KOPT-K1 (cell line): ENCODE data around the gene MED14.

Source experiments
- H3K27ac ChIP-seq: fragments of 200-600 bp; sonication (generic); 2 replicates; pipeline ENCODE4 v1.5.1; 2016; ENCODE audit warnings: antibody characterized with exemption, mild to moderate bottlenecking, low read depth, low read length; ENCODE audit not compliant: poor library complexity, severe bottlenecking
- H3K36me3 ChIP-seq: fragments of 200-600 bp; sonication (generic); 2 replicates; pipeline ENCODE4 v1.5.1; 2017; ENCODE audit warnings: antibody characterized with exemption, mild to moderate bottlenecking, low read length, moderate library complexity; ENCODE audit not compliant: insufficient read depth
- H3K9me3 ChIP-seq: fragments of 200-600 bp; sonication (generic); 2 replicates; pipeline ENCODE4 v1.5.1; 2017; ENCODE audit warnings: antibody characterized with exemption, low read length, mild to moderate bottlenecking; ENCODE audit not compliant: insufficient read depth, poor library complexity, severe bottlenecking

MED14 gene

DNA sequence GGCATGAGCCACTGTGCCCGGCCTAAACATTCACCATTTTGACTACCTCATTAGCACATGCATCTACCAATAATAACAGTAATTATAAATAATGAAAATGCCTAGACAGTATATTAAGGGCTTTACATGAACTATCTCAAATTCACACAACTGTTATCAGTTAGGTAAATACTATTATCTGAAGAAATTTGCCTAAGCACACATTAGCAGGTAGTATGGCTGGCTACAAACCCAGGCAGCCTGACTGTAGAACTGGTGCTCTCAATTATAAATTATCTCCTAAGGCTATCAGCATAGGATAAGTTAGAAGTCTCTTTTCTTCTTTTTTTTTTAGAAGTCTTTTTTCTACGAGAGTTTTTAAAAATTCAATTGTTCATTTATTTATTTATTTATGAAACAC, 73.9 kb downstream of the MED14 start:
- Histone ChIP-seq H3K9me3 (no peaks in the 10 kb centered on the region), H3K36me3 (peaks cover 83% of the 10 kb centered on the region), H3K27ac (no peak overlapping the region)

DNA sequence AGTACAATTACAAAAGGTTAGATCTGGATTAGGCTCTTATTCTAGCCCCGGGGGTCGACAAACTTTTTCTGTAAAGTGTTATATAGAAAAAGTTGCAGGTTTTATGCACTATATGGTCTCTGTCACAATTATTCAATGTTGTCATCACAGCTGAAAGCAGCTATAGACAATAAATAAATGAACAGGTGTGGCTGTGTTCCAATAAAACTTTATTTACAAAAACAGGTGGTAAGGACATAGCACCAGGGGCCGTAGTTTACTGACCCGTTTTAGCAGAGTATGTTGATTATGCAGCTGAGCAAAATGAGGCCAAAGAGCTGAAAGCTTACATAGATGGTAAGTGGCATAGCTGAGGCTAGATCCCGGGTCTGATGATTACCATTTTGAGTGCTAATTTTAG, 75.0 kb downstream of the MED14 start:
- no peak overlapping the region for H3K27ac ChIP-seq
- H3K36me3 ChIP-seq, result peaks cover 79% of the 10 kb centered on the region
- H3K9me3 ChIP-seq, result no peaks in the 10 kb centered on the region

DNA sequence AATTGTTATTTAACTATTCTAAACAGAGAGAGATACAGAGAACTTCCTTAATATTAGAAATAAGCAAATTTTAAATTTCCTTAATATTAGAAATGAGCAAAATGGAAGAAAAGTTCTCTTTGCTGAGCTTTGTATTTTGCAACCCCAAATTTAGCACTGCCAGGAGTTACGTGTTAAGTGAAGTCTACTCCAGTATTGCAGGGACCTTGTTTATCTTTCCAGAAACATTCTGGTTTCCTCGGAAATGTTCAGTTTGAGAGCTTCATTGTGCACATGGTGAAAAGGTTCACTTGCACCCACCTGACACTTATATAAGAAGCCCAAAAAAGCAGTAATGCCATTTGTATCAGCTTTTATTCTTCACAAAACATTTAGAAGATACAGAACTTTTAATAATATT, 81.8 kb downstream of the MED14 start:
- peaks cover 69% of the 10 kb centered on the region for H3K36me3 ChIP-seq
- H3K27ac ChIP-seq, result no peak overlapping the region
- H3K9me3 ChIP-seq, result no peaks in the 10 kb centered on the region

DNA sequence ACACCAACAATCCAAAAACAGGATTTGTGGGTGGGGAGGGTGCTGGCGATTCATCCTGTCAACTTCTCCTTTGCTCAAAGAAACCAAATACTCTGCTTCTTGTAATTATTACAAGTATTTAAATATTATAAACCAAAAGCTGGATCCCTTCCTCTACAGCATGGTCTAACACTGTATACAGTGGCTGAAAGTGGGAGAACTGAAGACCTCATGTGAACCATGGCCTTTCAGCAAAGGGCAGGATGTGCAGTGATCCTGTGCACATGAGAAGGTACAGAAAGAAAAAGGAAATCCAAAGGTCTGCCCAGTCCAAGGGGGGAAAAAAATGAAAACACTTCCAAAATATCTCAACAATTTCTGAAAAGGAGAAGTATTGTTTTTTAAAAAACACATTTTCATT, 82.7 kb downstream of the MED14 start:
- Histone ChIP-seq H3K9me3 (no peaks in the 10 kb centered on the region), H3K27ac (no peak overlapping the region), H3K36me3 (peaks cover 64% of the 10 kb centered on the region)

DNA sequence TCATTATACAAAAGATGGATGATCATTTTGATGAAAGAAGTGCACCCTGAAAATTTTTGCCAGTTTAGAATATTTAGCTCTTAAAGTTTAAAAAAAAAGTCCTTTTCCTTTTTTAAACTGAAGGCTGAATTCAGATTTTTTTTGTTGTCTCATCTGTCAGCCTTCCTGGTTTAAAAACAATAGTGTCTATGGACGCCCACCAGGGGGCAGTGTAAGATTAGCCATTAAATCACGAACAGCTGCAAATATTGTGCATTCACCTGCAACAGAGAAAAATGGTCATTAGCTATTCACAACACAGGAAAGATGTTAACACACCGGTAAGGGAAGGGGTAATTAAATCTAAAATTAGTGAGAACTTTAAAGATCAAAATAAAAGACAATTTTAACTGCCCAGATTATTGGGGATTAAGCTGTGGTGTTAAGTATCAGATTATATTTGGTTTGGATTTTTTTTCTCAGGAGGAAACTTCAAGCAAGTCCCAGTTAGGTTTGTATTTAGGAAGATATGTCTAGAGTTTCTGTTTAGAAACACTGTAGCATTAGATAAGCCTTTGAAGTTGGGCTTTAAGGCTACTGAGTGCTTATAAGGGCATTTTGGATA, 83.6 kb downstream of the MED14 start:
- no peaks in the 10 kb centered on the region for H3K9me3 ChIP-seq
- H3K36me3 ChIP-seq, result peaks cover 55% of the 10 kb centered on the region

DNA sequence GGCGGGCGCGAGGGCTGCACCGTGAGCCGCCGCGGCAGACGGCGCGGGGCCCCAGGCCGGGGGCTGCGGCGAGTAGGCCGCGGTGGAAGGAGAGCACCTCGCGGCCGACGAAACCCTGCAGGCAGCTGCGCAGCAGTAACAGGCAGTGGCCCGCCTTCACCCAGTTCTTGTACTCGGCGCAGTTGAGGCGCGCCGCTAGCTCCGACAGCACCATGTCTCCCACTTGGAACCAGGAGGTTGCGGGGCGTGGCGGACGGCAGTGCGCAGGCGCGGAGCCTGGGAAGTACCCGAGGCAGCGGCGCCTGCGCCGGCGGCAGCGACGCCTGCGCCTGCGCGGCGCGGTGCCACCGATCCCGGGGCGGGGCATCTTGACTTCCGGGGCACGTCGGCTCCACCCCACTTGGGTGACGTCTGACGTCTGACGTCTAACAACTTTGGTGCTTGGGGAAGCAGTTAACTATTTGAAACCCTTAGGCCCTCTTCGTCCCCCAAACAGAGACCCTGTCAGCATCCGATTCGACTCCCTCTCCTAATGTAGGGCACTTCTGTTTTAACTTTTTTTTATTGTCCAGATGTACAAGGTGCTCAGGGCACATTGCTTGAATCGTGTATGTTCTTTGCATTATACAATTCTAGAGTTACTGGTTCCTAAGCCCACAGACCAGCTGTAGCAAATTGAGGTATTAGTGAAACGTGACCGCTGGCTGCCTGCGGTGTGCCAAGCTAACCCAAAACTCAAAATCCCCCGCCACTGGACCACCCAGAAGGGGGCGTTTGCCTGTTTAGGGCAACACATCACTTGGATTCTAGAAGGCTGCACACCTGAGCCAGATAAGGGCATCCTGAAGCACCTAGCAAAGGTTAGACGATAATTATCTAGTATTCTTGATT, 87.8 kb downstream of the MED14 start, which contains the start of gene CXorf38:
TSS of gene CXorf38 (minus strand) at position 255 of the 891 bp plus-strand sequence. CDS start at position 214, 41 bp downstream.
- H3K27ac ChIP-seq, result peak within 1 kb of the TSS; percentile 68
- H3K9me3 ChIP-seq, result no peaks in the 10 kb centered on the region
- peaks cover 23% of the 10 kb centered on the region for H3K36me3 ChIP-seq

More for the DNA sequence above, 83.6 kb downstream of the MED14 start:
- no peak overlapping the region for H3K27ac ChIP-seq

DNA sequence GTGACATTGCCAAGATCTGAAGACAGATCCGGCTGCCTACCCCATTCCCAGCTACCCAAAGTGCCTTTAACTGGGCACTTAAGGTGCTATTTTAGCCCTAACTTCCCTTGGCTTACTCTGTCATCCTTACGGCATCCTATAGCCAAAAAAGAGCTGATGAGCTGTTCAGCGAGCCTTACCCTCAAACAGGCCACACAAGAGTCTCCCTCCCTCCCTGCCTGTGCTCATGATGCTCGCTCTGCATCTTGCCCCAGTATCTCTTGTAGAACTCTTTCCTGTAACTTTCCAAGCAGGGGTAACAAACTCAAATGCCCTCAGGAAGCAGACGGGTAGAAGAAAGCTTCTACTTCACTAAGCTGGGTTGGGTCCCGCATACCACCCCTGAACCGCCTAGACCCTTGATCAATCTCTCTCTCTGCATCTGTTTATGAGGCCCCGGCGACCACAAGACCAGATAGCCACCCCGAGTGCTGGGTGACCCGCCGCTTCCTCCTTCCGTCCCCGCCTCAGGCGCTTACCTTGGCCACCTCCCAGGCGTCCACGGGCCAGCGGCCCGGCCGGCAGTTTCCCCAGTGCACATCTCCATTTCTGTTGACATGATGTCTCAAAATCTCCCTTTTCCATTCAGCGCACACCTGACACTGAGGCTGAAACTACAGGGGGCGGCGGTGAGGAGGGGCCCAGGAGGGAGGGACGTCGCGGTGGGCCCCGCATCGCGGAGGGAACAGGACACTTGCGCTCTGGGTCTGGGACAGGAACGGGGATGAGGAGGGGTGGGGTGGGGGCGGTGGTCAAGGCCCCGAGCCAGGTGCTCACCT, 88.6 kb downstream of the MED14 start:
- Histone ChIP-seq H3K27ac (peak overlapping the region; percentile 68), H3K36me3 (peaks cover 24% of the 10 kb centered on the region), H3K9me3 (no peaks in the 10 kb centered on the region)

DNA sequence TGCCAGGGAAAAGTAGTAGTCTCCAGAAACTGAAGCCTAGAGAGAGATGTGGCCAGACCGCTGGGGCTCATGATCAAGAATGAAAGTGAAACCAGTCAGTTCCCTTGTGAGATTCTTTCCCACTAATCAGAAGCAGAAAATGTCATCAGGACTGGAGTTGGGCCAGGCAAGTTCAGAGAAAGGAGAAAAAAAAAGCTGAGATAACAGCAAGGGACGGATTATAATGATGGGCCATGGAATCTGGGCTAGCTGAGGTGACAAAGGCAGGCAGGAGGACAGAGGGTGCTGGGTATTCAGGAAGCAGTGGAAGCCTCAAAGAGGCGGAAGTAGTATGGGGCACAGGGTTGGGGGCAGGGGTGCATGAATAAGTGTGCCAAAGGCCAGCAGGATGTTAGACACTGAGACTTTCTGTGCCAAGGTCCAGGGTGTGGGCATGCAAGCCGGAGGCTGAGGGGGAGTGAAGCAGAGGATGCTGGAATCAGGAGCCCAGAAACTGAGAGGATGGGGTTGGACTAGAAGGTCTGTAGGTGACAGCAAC, 90.5 kb downstream of the MED14 start:
- no peaks in the 10 kb centered on the region for H3K9me3 ChIP-seq
- H3K27ac ChIP-seq, result peak overlapping the region; percentile 92
- H3K36me3 ChIP-seq, result peaks cover 29% of the 10 kb centered on the region

DNA sequence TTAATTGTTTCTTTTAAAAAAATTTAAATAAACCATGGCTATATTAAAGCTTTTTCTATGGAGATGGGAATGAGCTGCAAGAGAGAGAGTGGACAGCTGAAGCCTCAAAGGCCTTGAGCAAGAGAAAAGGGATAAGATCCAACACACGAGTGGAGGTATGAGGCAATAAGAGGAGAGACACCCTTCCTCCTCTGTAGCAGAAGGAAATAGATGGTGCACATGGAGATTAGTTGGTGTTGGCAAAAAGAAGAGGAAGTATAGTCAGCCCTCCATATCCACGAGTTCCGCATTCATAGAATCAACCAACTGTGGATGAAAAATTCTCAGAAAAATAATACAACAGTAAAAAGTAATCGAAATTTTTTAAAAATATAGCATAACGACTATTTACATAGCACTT, 91.2 kb downstream of the MED14 start:
- no peaks in the 10 kb centered on the region for H3K9me3 ChIP-seq
- H3K27ac ChIP-seq, result peak overlapping the region; percentile 92
- H3K36me3 ChIP-seq, result peaks cover 36% of the 10 kb centered on the region

DNA sequence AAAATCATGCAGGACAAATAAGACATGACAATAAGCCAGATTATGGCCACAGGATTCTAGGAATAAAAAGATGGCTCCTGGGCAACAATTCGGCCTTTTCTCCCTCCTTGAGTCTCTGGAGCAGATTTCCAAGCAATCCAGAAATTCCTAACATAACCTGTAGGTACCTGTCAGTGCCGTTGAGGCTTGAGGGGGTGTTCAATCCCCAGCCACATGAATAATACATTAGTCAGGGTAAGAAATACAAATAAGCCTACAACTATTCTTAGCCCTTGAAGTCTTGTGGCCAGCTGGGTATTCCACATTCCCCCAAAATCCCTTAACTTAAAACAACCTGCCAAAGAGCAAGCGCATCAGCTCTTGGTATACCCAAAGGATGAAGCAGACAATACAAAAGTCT, 97.7 kb downstream of the MED14 start:
- Histone ChIP-seq H3K36me3 (peaks cover 98% of the 10 kb centered on the region), H3K9me3 (no peaks in the 10 kb centered on the region), H3K27ac (no peak overlapping the region)

DNA sequence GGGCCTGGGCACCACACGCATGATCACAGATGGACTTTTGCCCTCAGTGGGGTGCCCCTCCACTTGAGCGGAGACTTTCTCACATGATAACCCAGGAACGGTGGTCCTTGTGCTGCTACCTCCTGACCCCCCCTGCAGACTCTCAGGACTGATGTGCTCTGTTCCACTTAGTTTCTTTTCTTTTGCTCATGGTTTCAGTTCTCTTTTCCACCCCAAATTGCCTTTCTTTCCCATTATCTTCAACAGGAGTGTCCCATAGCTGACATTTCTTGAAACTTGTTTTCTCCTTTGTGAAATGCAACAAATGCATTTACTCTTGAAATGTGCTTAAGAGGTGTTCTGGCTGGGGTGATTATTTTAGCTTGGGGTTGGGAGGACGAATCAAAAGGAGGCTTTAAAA, 103.1 kb downstream of the MED14 start:
- Histone ChIP-seq H3K36me3 (peaks cover 97% of the 10 kb centered on the region), H3K27ac (no peak overlapping the region), H3K9me3 (no peaks in the 10 kb centered on the region)

DNA sequence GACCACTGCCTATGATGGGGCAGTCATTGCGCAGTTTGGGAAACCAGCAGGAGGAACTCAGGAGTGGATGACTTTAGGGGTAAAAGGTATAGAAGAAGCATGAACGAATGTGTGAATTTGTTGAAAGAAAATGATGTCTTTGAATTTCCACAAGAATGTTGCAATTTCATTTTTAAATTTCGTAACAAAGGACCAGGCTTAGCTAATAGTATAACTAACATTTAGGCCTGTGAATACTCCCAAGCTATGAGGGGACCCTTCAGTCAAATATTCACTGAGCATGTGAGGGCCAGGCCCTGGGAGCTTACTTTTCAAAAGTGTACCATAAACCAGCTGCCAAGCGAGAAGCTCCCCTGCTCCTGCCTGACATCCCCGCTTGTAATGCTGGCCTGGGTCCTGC, 106.8 kb downstream of the MED14 start:
- H3K27ac ChIP-seq, result no peak overlapping the region
- no peaks in the 10 kb centered on the region for H3K9me3 ChIP-seq
- peaks cover 61% of the 10 kb centered on the region for H3K36me3 ChIP-seq

DNA sequence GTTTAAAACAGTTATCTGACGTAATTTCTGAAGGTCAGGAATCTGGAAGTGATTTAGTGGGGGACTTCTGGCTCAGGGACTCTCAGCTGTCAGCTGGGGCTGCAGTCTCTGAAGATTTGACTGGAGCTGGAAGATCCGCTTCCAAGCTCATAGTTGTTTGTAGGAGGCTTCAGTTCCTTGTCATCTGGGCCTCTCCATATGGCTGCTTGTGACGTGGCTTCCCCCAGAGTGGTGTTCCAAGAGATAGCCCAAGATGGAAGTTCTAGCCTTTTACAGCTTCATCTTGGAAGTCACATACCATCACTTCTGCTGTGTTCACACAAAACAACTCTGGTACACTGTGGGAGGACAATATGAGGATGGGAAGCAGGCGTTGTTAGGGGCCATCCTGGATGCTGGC, 110.0 kb downstream of the MED14 start:
- H3K27ac ChIP-seq, result no peak overlapping the region
- no peaks in the 10 kb centered on the region for H3K9me3 ChIP-seq
- peaks cover 31% of the 10 kb centered on the region for H3K36me3 ChIP-seq

DNA sequence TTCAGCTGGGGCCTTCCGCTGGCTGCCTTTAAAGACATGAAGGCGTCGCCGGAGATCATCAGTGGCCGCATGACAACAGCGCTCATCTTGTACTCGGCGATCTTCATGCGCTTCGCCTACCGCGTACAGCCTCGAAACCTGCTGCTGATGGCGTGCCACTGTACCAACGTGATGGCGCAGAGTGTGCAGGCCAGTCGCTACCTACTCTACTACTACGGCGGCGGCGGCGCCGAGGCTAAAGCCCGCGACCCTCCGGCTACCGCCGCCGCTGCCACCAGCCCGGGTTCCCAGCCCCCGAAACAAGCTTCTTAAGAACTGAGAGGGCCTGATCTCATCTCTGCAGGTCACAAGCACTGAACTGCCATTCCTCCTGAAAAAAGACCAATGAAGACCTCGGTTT, 111.7 kb downstream of the MED14 start:
- Histone ChIP-seq H3K9me3 (no peaks in the 10 kb centered on the region), H3K27ac (no peak overlapping the region), H3K36me3 (peaks cover 15% of the 10 kb centered on the region)

DNA sequence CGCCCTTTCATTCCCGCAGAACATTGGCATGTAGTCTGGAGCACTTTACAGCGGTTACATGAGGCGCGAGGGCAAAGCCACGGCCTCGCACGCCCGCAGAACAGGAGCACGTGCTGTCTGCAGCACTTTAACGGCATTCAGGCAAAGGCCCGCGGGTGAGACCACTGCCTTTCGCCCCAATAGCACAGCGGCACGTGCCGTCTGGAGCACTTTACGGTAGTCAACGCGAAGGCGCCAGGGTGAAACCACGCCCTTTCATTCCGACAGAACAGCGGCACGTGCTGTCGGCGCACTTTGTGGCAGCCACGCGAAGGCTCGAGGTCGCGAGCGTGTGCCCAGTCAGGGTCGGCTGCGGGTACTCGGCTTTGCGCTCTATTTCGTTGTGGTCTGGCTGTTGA, 112.2 kb downstream of the MED14 start, which contains the start of gene MPC1L:
TSS of gene MPC1L (plus strand) at position 290 of the 398 bp plus-strand sequence. CDS start 138 bp downstream, outside the sequence.
- no peak within 1 kb of the TSS for H3K27ac ChIP-seq
- H3K9me3 ChIP-seq, result no peaks in the 10 kb centered on the region
- peaks cover 10% of the 10 kb centered on the region for H3K36me3 ChIP-seq
